GM23248 (cell line): ENCODE data around the gene RPN1.

Experiments used
- EZH2 ChIP-seq: fragments of 200-600 bp; sonication (generic); IDR thresholded peaks from 2 replicates; pipeline ENCODE4 v1.6.1; 2018; ENCODE audit warnings: antibody characterized with exemption, mild to moderate bottlenecking; ENCODE audit not compliant: insufficient read depth, poor library complexity, severe bottlenecking
- EZH2phosphoT487 ChIP-seq: fragments of 200-600 bp; sonication (generic); IDR thresholded peaks from 2 replicates; pipeline ENCODE4 v1.6.1; 2018; ENCODE audit warnings: antibody characterized with exemption, moderate library complexity, mild to moderate bottlenecking, low read depth; ENCODE audit not compliant: insufficient read depth

DNA sequence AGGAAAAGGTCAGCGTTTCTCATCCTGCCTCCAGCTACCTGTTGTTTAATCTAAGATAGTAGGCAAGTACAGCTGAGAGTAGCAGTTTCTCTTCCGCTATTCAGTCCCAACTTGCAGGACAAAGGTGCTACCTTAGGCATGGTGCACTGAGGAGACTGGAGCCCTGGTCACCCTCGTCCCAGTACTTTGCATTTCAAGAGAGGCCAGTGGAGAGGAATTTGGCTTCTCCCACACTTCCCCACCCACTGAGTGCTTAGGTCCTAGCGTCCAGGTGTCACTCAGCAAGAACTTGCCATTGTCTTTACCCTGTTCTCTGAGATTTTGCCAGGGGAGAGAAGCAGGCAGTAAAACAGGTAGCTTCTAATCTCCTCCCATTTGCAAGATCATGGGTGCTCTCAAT lies 12.5 kb upstream of the RPN1 start:
- TF ChIP-seq EZH2 = no peak
- TF ChIP-seq EZH2phosphoT487 = no peak
